Liver (tissue), 9 donors: ENCODE data around the gene ALDH1B1. TPM values are rescaled to one million over a fixed set of nuclear protein-coding genes. Genes with fewer than 3 reads are reported as not detected.
A peak's percentile ranks its signal among the peaks of the same experiment; 100 is the strongest.

Experiments used
- DNase-seq: peaks from one replicate; pipeline ENCODE4 v3.0.0-alpha.2; 2017; ENCODE audit warnings: low spot score
- H3K27ac ChIP-seq, 2 donors: one replicate each; pipeline ENCODE4 v1.7.0; 2013; ENCODE audit warnings: inconsistent platforms in 2 of 2, low read length in 2 of 2, control low read depth in 1 of 2, low read depth in 1 of 2, mild to moderate bottlenecking in 1 of 2
- H3K27me3 ChIP-seq, 4 donors: one replicate each; pipeline versions ENCODE4 v1.6.1 to v1.7.0; 2013; ENCODE audit warnings: low read length in 3 of 4, inconsistent platforms in 1 of 4, mild to moderate bottlenecking in 1 of 4, moderate library complexity in 1 of 4; ENCODE audit not compliant: control insufficient read depth in 4 of 4, insufficient read depth in 4 of 4
- H3K36me3 ChIP-seq, 4 donors: one replicate each; pipeline versions ENCODE4 v1.6.1 to v1.7.0; 2013; ENCODE audit warnings: low read length in 3 of 4, mild to moderate bottlenecking in 3 of 4, low read depth in 1 of 4, moderate library complexity in 1 of 4; ENCODE audit not compliant: control insufficient read depth in 4 of 4, insufficient read depth in 3 of 4
- H3K4me1 ChIP-seq, 4 donors: one replicate each; pipeline versions ENCODE4 v1.6.1 to v1.7.0; 2013; ENCODE audit warnings: low read length in 3 of 4, mild to moderate bottlenecking in 3 of 4, moderate library complexity in 1 of 4; ENCODE audit not compliant: control insufficient read depth in 4 of 4, insufficient read depth in 4 of 4
- H3K4me3 ChIP-seq, 3 donors: one replicate each; pipeline versions ENCODE4 v1.6.1 to v1.7.0; 2013; ENCODE audit warnings: low read length in 3 of 3, control low read depth in 1 of 3, low read depth in 1 of 3, mild to moderate bottlenecking in 1 of 3
- H3K9ac ChIP-seq, 2 donors: one replicate each; pipeline ENCODE4 v1.7.0; 2013; ENCODE audit warnings: low read length in 2 of 2, mild to moderate bottlenecking in 2 of 2, moderate library complexity in 2 of 2, control low read depth in 1 of 2, low read depth in 1 of 2
- H3K9me3 ChIP-seq, 4 donors: one replicate each; pipeline versions ENCODE4 v1.6.1 to v1.7.0; 2013; ENCODE audit warnings: low read length in 3 of 4; ENCODE audit not compliant: control insufficient read depth in 4 of 4
- FOXA1 ChIP-seq: IDR thresholded peaks from 2 replicates; pipeline ENCODE4 v1.6.1; 2016; ENCODE audit warnings: antibody characterized with exemption
- FOXA2 ChIP-seq: IDR thresholded peaks from 2 replicates; pipeline ENCODE4 v1.6.1; 2016; ENCODE audit warnings: antibody characterized with exemption
- HNF4A ChIP-seq, 2 donors: conservative IDR thresholded peaks; 2 replicates each; pipeline ENCODE4 v1.6.1; 2016; ENCODE audit warnings: antibody characterized with exemption in 2 of 2, mild to moderate bottlenecking in 2 of 2
- HNF4G ChIP-seq: IDR thresholded peaks from 2 replicates; pipeline ENCODE4 v1.6.1; 2016; ENCODE audit warnings: antibody characterized with exemption
- JUND ChIP-seq, 2 donors: IDR thresholded peaks; 2 replicates each; pipeline ENCODE4 v1.6.1; 2016; ENCODE audit warnings: antibody characterized with exemption in 2 of 2
- RAD21 ChIP-seq, 2 donors: IDR thresholded peaks; 2 replicates each; pipeline ENCODE4 v1.6.1; 2016; ENCODE audit warnings: antibody characterized with exemption in 2 of 2, mild to moderate bottlenecking in 2 of 2
- RXRA ChIP-seq, 2 donors: IDR thresholded peaks; 2 replicates each; pipeline ENCODE4 v1.6.1; 2017 to 2018; ENCODE audit warnings: antibody characterized with exemption in 2 of 2, mild to moderate bottlenecking in 1 of 2
- SP1 ChIP-seq: IDR thresholded peaks from 2 replicates; pipeline ENCODE4 v1.6.1; 2018; ENCODE audit warnings: antibody characterized with exemption, mild to moderate bottlenecking
- TAF1 ChIP-seq: conservative IDR thresholded peaks from 2 replicates; pipeline ENCODE4 v1.6.1; 2016; ENCODE audit warnings: antibody characterized with exemption, mild to moderate bottlenecking
- YY1 ChIP-seq: IDR thresholded peaks from 2 replicates; pipeline ENCODE4 v1.6.1; 2016; ENCODE audit warnings: antibody characterized with exemption, mild to moderate bottlenecking
- WGBS: extraction: QIAGEN DNeasy Blood & Tissue Kit; methylation state at CpG from one replicate; pipeline ENCODE4 v1.1.7; 2013; 5-methylcytosine and 5-hydroxymethylcytosine counted together
- polyA plus RNA-seq, 2 donors: library from polyadenylated mRNA; stranded (reverse) in 1 of 2; unstranded in 1 of 2; fragments of 200-250 nt in 1 of 2; fragments of >200 nt in 1 of 2; fragmentation: Nextera tagmentation in 1 of 2; extraction: Ambion mirVana in 1 of 2; gene quantifications; one replicate each; pipeline versions ENCODE4 v1.2.1 to v1.2.3, GENCODE V29; 2013 to 2015
- total RNA-seq, 2 donors: library from RNA; depleted of rRNA; stranded (reverse); fragments of >200 nt; gene quantifications; one replicate each; pipeline ENCODE4 v1.2.3, GENCODE V29; 2014
- TF ChIP-seq, protein P1 (sequence below): IDR thresholded peaks from 2 replicates; pipeline ENCODE4 v1.6.1; 2016; ENCODE audit warnings: antibody characterized with exemption
- TF ChIP-seq, protein P2 (sequence below): fragments of 150-350 bp; IDR thresholded peaks from 2 replicates; pipeline ENCODE4 v1.5.1; 2017; ENCODE audit warnings: improper control_type of control experiment, low read depth, low read length; ENCODE audit not compliant: missing input control
- TF ChIP-seq, protein P3 (sequence below): IDR thresholded peaks from 2 replicates; pipeline ENCODE4 v1.6.1; 2016; ENCODE audit warnings: antibody characterized with exemption
- donor health status: healthy.
- donor health status: healthy.
- donor health status: healthy.
- donor health status: healthy.
- donor health status: healthy.

The ALDH1B1 gene
- total and polyA plus RNA-seq, 4 donors: 18.9 to 73.9 (median 52.6) TPM

DNA sequence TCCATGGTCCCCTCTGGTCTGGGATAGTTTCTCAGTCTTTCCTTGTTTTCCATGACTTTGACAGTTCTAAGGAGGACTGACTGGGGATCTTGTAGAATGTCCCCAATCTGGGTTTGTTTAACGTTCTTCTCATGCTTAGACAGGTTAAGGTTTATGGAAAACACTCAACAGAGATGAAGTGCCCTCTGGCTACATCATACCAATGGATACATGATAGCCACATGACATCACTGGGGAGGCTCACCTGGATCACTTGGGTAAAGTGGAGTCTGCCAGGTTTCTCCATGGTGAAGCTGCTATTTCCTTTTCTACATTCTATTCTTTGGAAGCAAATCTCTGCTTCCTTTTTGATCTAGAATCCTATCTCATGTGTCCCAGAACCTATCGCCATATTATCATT, 23.8 kb upstream of the ALDH1B1 start:
- Histone ChIP-seq H3K9me3 (no peaks in the 10 kb centered on the region), H3K27ac (no peak overlapping the region), H3K36me3 (no peaks in the 10 kb centered on the region), H3K4me1 (no peaks in the 10 kb centered on the region), H3K9ac (no peak overlapping the region), H3K27me3 (no peaks in the 10 kb centered on the region), H3K4me3 (no peak overlapping the region)
- no peak for DNase-seq
- WGBS: 81% methylated on average over 2 of the region's 2 CpGs
- TF ChIP-seq JUND (IDR thresholded peaks at IDR 0.05) (no peak), TAF1 (no peak), RAD21 (IDR thresholded peaks at IDR 0.05) (no peak), FOXA1 (no peak)
- TF ChIP-seq, protein P1, sequence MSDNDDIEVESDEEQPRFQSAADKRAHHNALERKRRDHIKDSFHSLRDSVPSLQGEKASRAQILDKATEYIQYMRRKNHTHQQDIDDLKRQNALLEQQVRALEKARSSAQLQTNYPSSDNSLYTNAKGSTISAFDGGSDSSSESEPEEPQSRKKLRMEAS: no peak

DNA sequence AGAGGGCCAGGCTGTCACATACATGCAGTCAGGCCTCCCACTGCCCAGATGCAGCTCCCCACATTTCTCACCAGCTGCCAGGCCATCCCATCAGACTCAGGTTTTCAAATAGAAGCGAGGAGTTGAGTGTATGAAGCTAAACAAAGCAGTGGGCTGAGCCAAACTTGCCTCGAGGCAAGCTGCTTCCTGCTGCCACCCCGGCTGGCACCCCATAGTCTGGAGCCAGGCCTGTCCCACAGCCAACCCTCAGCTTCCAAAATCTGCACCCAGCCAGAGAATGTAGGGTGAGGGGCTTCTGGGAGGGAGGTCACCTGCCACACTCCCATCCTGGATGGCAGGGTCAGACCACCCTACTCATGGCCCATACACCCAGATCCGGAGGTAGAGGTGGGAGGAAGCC, 22.3 kb upstream of the ALDH1B1 start:
- Histone ChIP-seq H3K27me3 (no peaks in the 10 kb centered on the region), H3K9ac (no peak overlapping the region), H3K9me3 (no peaks in the 10 kb centered on the region), H3K4me1 (no peaks in the 10 kb centered on the region), H3K36me3 (no peaks in the 10 kb centered on the region), H3K27ac (no peak overlapping the region), H3K4me3 (no peak overlapping the region)
- DNase-seq: no peak
- 69% methylated on average over 4 of the region's 4 CpGs for WGBS
- TF ChIP-seq SP1 (no peak), HNF4G (no peak), HNF4A (conservative IDR thresholded peaks at IDR 0.05) (no peak), YY1 (no peak), FOXA1 (no peak), RAD21 (IDR thresholded peaks at IDR 0.05) (no peak), FOXA2 (no peak), RXRA (IDR thresholded peaks at IDR 0.05) (no peak), TAF1 (no peak)
- TF ChIP-seq, protein P1: no peak
- TF ChIP-seq, protein P2, sequence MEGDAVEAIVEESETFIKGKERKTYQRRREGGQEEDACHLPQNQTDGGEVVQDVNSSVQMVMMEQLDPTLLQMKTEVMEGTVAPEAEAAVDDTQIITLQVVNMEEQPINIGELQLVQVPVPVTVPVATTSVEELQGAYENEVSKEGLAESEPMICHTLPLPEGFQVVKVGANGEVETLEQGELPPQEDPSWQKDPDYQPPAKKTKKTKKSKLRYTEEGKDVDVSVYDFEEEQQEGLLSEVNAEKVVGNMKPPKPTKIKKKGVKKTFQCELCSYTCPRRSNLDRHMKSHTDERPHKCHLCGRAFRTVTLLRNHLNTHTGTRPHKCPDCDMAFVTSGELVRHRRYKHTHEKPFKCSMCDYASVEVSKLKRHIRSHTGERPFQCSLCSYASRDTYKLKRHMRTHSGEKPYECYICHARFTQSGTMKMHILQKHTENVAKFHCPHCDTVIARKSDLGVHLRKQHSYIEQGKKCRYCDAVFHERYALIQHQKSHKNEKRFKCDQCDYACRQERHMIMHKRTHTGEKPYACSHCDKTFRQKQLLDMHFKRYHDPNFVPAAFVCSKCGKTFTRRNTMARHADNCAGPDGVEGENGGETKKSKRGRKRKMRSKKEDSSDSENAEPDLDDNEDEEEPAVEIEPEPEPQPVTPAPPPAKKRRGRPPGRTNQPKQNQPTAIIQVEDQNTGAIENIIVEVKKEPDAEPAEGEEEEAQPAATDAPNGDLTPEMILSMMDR: no peak
- TF ChIP-seq, protein P3, sequence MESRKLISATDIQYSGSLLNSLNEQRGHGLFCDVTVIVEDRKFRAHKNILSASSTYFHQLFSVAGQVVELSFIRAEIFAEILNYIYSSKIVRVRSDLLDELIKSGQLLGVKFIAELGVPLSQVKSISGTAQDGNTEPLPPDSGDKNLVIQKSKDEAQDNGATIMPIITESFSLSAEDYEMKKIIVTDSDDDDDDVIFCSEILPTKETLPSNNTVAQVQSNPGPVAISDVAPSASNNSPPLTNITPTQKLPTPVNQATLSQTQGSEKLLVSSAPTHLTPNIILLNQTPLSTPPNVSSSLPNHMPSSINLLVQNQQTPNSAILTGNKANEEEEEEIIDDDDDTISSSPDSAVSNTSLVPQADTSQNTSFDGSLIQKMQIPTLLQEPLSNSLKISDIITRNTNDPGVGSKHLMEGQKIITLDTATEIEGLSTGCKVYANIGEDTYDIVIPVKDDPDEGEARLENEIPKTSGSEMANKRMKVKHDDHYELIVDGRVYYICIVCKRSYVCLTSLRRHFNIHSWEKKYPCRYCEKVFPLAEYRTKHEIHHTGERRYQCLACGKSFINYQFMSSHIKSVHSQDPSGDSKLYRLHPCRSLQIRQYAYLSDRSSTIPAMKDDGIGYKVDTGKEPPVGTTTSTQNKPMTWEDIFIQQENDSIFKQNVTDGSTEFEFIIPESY: no peak

DNA sequence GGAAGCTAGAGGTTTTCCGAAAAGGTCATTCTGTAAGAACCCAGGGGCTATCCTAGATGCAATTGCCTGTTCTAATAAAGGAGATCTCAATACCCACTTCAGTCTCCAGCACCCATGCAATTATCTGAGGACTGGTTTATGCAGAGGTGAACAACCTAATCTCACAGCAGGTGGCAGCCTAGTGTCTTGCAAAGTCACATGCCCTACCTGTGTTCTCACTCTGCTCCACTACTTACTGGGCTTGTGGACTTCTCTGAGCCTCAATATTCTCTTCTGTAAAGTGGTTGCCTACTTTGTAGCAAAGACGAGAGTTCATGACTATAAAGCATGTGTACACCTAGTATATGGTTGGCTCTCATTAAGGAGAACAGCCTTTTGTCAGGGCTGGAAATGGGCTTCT, 21.0 kb upstream of the ALDH1B1 start:
- Histone ChIP-seq H3K36me3 (no peaks in the 10 kb centered on the region), H3K9me3 (no peaks in the 10 kb centered on the region), H3K27me3 (no peaks in the 10 kb centered on the region), H3K27ac (no peak overlapping the region), H3K4me1 (no peaks in the 10 kb centered on the region), H3K4me3 (no peak overlapping the region), H3K9ac (no peak overlapping the region)
- WGBS: 34% methylated on average over 2 of the region's 2 CpGs
- peak; percentile 94 to 95 for TF ChIP-seq RAD21 (IDR thresholded peaks at IDR 0.05)
- TF ChIP-seq, protein P2: peak; percentile 72
- TF ChIP-seq, protein P1: no peak
- no peak for DNase-seq
